Stimulated activated CD4-positive, alpha-beta T cell treated with anti-CD3 and anti-CD28 coated beads, Interleukin-2, amount 100 ng/mL, for 4 hours (primary cell): Measurements from ENCODE around the gene ZDHHC24.
"Not testable (repeated sequence)": the region's sequence is repeated elsewhere in the genome, so short reads cannot be mapped to it uniquely, and the experiment has no call there.

Experiments used
- DNase-seq: peaks from one replicate; pipeline ENCODE4 v3.0.0-alpha.2; 2020; ENCODE audit warnings: low read depth

Gene ZDHHC24

DNA sequence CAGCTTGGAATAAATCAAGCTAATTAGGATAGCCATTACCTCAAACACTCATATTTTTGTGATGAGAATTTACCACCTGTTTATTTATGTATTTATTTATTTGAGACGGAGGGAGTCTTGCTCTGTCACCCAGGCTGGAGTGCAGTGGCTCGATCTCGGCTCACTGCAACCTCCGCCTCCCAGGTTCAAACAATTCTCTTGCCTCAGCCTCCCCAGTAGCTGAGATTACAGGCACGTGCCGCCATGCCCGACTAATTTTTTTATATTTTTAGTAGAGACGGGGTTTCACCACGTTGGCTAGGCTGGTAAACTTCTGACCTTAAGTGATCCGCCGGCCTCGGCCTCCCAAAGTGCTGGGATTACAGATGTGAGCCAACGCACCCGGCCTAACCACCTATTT lies 896 bp downstream of the ZDHHC24 start:
- not testable (repeated sequence) for DNase-seq

DNA sequence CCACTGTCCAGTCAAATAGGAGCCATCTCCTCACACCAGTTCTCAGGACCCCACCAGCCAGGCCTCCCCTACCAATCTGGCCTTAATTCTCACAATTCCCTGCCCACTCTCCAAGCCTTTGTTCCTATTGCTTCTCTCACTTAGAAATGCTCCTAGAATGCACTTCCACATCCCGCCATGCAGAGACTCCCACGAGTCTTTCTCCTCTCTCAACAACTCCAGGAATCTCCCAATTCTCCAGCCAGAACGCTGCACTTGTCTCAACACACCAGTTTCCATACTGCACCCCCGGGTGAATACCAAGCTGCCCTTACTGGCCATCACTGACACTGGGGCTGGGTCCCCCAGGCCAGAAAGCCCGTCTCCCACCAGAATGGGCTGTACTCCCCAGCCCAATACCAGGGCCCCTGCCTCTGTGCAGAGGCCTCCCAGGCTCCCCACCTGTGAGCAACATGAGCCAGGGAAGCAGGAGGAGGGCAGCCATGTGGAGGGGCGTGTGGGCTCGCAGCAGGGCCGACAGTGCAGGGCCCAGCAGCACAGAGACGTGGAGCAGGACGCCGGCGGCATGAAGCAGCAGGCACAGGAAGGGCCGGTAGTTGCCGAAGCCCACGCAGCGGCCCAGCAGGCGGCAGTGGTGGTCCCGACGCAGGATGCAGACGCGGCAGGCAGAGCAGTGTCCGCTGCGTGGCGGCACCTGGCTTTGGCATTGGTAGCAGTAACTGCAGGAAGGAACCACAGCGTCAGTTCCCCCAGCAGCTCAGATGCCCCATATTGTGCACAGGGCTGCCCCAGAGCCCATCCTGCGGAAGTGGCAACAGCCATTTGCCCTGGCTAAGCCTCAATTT lies 2.4 kb downstream of the ZDHHC24 start:
- peak; percentile 16 for DNase-seq

DNA sequence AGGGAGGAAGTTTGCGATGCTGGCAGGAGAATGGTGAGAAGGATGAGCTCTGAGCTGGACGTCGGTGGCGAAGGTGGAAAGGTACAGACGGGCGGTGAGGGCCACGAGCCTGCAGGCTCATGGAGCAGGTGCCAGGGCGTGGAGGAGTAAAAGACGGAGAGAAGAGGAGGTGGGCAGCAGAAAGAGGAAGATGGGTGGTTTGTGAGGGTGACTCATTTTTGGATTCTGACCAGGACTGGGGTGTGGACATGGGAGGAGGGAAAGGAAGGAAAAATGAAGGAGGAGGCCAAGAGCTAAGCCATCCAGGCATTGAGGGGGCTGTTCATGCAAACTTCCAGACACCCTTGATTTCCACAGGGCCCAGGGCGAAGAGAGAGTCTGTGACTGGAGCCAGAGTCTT lies 3.5 kb downstream of the ZDHHC24 start:
- no peak for DNase-seq

DNA sequence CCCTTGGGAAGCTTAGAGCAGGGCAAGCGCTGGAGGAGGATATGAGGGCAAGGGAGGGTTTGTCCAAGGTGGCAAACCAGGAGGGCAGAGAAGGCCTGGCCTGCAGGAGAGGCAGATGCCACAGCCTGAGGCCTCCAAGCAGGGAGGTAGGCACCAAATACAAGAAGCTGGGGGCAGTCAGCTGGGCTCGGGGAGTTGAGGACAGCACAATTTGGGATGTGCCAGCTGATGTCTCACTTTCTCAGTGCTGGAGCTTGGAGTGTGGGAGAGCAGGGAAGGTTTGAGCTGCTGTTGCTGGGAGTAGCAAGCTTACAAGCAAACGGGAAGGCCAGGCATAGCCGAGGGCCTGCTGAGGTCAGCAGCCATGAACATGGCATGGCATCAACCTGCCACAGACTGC lies 4.0 kb downstream of the ZDHHC24 start:
- no peak for DNase-seq

DNA sequence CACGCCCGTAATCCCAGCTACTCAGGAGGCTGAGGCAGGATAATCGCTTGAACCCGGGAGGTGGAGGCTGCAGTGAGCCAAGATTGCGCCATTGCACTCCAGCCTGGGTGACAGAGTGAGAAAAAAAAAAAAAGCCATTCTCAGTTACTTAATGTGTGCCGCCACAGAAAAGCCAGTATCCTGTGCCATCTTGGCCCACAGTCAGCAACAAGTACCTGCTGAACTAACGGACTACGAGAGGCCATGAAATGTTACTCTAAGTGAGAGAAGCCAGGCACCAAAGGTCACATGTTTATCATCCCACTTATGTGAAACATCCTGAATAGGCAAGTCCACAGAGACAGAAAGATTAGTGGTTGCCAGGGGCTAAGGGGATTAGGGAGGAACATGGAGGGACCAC lies 5.2 kb downstream of the ZDHHC24 start:
- DNase-seq, result not testable (repeated sequence)

DNA sequence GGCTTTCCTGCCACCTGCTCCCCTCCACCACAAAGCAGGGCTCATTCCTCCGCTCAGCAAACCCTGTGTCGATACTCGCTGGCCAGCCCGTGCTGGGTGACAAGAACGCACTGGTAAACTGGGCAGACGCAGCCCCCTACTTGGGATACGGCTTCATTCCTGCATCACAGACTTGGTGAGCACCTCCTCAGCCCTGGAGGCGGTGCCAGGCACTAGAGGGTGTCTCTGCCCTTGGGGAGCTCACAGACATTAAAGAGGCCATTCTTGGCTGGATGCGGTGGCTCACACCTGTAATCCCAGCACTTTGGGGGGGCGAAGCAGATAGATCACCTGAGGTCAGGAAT lies 6.0 kb downstream of the ZDHHC24 start:
- no peak for DNase-seq

DNA sequence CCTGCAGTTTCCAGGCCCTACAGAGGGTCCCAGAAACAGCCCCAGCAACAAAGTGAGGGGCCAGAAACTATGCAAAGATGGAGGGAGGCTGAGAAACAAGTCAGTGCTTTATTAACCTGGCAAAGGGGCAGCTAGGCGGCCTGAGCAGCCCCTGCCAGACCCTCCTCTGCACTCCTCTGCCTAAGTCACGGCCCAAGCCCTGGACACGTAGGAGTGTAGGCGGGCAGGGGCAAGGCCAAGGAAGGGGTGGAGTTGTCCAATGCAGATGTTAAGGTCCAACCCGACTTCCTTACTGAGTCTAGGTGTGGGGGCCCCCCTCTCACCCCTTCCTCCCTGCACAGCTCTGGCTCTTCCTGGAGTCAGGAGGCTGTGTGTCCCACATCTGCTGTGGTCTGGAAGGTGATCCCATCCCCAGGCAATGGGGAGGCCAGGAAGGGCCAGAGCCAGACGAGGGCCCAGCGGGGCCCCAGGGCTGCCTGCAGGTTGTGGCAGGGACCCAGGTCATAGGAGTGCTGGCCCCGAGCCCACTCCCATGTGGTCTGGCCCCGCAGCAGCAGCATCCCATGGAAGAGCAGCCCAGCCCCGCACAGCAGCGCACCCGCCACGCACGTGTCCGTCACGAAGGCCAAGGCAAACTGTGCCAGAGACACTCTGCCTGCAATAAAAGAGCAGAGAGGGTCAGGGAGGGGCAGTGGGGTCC lies 6.5 kb downstream of the ZDHHC24 start:
- DNase-seq, result no peak

DNA sequence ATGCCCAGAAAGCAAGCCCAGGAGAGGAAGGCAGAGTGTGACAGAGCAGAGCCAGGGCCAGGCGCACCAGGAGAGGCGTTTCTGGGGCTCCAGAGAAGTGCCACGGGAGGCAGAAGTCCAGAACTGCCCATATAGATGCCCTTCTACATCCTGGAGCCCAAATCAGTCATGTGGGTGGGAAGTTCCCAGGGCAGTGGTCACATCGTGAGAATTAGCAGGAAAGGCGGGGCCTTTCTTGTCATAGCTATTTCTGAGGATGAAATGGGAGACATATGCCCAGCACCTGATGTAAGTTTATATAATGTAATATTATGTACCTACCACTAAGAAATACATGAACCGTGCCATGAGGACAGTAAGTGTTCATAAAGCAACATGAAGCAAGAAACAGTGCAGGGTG lies 13.1 kb downstream of the ZDHHC24 start:
- no peak for DNase-seq

DNA sequence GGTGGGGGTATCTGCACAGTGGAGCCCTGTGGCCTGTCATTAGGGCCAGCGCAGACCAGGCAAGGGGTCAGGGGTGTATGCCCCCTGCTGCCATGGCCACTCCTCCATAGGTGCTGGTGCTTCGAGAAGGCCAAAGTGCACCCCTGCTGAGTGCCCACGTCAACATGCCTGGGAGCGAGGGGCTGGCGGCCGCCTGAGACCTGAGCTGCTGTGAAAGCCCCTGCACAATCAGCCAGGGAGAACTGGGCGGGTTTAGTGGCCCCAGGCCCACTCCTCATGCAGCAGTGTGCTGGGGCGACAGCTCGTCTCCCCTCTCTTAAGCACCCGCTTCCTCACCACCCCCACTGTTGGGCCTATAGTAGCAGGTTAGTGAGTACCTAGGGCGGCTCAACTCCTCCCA lies 14.0 kb downstream of the ZDHHC24 start:
- DNase-seq, result no peak

DNA sequence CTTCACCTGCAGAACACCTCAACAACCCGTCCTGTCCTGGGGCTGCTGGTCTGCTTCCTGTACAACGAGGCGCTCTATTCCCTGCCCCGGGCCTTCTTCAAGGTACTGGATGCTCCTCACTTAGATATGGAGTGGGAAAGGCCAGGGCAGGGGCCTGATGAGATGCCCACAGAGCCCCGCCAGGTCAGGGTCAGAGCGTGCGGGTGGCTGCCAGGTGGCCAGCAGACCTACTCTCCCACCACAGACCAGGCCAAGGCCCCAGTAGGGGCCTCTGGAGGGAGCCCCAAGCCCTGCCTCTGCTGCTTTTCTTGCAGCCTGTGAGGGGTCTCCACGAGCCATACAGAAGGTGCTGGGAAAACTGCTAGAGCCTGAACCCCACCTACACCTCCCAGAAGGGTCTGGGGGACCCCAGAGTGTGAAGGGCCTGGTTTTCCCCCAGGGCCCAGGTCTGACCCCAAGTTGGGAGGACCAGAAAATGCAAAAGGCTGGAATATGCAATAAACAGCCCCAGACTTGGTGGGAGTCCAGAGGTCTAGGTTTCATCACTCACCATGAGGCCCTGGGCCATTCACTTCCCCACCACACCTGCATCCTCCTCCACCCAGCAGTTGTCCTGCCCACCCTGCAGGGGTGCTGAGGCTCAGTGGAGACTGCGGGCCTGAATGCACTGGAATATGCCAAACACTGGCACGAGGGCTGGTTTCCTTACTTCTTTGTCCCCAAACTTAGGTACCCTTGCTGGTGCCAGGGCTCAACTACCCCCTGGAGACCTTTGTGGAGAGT lies 14.7 kb downstream of the ZDHHC24 start:
- no peak for DNase-seq

DNA sequence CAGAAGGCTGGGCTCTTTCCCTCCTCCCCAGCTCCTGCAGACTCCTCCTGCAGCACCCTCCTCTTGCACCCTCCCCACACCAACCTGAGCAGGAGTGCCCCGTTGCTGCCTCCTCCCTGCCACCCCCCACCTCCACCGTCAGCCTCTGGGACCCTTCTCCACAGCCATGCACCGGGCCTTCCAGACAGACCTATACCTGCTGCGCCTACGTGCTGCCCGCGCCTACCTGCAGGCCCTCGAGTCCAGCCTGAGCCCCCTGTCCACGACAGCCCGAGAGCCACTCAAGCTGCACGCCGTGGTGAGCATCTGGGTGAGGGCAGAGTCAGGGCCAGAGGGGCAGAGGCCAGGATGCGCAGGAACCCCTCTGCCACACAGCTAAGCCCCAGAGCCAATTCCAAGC lies 16.2 kb downstream of the ZDHHC24 start:
- DNase-seq, result no peak

DNA sequence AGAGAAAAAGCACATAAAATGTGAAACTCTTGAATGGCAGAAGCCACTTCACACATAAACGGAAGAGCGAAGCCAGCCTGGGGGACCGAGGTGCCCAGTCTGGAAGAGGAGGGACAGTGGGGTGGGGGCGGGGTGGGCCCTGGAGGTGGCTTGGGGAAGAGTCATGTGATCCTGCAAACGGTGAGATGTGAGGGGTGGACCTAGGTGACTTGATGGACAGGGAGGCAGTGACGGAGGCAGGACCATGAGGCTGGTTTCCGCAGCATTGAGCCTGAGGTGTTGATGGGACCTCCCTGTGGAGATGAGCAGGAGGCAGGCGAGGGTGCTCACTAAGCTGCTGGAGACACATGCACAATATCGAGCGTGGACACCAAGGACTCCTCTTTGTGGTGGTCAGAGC lies 16.8 kb downstream of the ZDHHC24 start:
- DNase-seq, result no peak

DNA sequence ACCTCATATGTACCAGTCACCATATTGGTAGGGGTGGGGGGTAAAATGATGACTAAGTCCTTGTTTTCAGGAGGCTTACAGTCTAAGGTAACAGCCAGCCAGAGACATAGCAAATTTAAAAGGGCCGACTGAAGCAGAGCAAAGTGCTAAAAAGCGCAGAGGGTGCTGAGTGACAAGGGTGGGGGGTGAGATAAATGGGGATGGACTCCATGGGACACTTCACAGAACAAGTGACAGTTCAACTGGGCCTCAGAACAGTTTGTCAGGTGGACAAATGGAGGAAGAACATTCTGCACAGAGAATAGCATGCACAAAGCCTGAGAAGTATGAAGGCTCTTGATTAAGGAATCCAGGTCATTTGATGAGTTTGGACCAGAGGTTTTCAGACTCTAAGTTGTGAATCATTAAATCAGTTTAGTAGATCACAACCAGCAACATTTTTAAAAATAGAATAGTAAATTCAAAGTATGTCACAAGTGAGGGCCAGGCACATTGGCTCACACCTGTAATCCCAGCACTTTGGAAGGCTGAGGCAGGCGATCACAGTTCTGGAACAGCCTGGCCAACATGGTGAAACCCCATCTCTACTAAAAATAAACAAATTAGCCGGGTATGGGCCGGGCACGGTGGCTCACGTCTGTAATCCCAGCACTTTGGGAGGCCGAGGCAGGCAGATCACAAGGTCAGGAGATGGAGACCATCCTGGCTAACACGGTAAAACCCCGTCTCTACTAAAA lies 21.4 kb downstream of the ZDHHC24 start:
- DNase-seq, result no peak

DNA sequence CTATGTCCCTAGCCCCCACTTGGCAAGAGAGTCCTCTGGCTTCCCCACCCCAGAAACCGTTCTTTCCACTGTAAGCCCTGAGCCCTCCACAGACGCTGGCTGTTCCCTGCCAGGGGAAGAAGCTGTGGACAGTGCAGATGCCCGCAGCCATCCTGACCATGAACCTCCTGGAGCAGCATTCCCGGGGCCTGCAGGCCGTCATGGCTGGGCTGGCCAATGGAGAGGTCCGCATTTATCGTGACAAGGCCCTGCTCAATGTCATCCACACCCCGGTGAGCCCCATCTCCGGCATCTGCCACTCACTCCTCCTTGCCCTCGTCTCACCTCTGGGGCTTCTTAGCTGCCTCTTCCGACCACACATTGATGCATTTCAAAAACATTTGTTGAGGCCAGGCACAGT lies 22.2 kb downstream of the ZDHHC24 start:
- no peak for DNase-seq

DNA sequence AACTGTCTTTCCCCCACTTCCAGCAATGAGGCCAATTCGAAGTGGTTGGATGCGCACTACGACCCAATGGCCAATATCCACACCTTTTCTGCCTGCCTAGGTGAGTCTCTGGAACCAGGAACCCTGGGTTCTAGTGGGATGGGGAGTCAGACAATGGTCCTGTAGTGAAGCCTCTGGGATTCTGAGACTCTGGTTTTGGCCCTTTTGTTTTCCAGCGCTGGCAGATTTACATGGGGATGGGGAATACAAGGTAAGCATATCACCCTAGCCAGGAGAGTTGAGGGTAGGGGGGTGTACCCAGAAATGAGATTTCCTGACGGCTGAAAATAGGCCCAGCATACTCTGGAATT lies 34.9 kb downstream of the ZDHHC24 start:
- no peak for DNase-seq

DNA sequence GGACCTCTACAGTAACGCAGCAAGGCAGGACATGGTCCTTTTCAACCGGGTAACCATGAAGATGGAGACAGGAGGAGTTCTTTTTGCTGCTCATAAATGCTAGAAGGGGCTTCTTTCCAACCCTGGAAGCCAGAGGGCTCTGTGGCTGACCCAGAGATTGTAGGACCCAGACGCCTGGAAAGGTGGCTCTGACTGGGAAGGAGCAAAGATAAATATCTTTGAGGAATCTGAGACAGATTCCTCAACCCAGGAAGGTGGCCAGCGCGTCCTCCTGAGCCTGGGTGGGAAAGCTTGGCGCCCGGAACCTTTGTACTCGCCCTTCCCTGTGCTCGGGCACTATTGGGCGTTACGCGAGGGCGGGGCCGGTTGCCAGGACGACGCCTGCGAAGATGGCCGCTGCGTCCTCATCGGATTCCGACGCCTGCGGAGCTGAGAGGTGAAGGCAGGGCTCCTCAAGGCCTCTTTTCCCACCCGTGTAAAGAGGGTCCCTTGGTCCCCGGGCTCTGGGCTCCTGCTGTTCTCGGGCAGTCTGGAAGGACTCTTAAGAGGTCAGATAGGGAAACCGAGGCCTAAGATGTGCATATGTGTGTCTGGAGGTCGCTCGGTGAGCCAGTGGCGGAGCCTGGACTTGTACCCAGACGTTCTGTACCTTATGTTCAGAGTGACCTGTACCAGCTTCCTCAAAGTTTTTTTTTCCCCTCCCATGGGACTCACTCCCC lies 35.4 kb downstream of the ZDHHC24 start, which contains the start of gene BBS1:
Gene BBS1 (plus strand): TSS at position 365 of the 719 bp plus-strand sequence. CDS start 25 bp downstream, at position 390.
- DNase-seq, result peak; percentile 75

DNA sequence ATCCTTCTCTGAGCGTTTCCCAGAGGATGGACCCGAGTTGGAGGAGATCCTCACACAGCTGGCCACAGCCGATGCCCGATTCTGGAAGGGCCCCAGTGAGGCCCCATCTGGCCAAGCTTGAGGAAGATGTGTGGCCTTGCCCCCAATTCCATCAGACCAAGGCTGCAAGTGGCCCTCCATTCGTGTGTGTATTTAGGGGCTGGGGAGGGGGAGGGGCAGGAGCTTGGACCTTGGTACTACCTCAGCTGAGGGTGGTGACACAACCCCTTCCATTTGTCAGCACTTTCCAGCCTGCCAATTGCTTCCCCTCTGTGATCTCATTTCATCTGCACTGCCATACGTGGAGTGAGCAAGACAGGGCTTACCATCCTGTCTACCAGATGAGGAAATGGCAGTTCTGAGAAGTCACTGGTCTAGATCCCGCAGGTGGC lies 36.7 kb downstream of the ZDHHC24 start:
- no peak for DNase-seq

DNA sequence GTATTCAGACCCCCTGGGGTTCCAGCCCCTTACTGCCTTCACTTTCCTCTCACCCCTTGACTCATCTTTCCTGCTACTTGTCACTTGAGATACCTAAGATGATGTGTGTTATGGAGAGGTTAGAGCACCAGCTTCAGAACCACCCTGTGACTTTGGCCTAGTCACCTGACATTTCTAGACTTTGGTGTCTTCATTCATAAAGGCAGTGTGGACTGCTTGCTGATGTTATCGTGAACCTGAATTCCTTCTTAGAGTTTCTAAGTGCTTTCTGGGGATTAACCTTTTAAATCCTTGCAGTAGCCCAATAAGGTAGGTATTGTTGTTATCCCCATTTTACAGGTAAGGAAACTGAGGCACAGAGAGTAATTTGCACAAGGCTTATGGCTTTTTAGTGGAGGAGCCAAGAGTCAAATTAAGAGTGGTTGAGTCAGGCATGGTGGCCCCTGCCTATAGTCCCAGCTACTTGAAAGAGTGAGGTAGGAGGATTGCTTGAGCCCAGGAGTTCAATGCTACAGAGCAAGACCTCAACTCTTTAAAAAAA lies 40.5 kb downstream of the ZDHHC24 start:
- no peak for DNase-seq

DNA sequence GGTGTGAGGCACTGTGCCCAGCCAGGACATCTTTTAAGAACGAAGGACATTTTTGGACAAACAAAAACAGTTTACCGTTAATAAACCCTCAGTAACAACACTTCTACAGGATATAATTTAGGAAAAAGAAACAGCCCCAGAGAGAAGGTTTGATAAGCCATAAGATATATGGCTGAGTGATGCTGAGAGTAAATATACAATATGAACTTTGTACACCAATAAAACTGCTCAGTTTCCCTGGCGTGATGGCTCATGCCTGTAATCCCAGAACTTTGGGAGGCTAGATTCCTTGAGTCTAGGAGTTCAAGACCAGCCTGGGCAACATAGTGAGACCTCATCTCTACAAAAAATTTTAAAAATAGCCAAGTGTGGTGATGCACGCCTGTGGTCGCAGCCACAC lies 47.3 kb downstream of the ZDHHC24 start:
- no peak for DNase-seq

DNA sequence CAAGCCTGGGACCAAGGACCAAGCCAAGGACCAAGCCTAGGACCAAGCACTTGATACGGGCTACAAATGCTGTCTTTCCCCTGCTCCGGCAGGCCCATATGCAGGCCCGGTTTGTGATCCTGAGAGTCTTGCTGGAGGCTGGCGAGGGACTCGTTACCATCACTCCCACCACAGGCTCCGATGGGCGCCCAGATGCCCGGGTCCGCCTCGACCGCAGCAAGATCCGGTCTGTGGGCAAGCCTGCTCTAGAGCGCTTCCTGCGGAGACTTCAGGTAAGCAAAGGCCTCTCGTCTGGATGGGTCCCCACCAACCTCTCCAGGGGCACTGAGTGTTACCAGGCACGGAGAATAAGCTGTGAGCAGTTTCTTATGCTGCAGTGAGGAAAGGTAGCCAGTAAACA lies 48.6 kb downstream of the ZDHHC24 start:
- DNase-seq, result no peak

DNA sequence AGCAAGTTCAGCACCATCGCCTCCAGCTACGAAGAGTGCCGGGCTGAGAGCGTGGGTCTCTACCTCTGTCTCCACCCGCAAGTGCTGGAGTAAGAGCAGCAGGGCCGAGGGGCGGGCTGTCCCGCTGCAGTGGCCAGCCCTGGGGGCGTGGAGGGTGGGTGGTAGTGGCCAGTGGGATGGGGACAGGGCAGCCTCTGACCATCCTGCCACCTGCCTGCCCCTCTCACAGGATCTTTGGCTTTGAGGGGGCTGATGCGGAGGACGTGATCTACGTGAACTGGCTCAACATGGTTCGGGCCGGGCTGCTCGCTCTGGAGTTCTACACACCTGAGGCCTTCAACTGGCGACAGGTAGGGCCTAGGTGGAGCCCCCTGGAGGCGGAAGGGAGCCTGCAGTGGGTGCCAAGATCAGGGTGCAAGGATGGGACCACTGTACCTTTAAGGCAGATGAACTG lies 50.4 kb downstream of the ZDHHC24 start:
- DNase-seq, result no peak
